Stimulated activated CD4-positive, alpha-beta T cell treated with anti-CD3 and anti-CD28 coated beads, Interleukin-4, amount 100 ng/mL, for 4 hours (primary cell): ENCODE results near the gene CD300E.
"Not testable (repeated sequence)": the region's sequence is repeated elsewhere in the genome, so short reads cannot be mapped to it uniquely, and the experiment has no call there.

Experiments
- DNase-seq, 2 experiments: peaks; one replicate each; pipeline ENCODE4 v3.0.0-alpha.2; 2020

The CD300E gene, protein sequence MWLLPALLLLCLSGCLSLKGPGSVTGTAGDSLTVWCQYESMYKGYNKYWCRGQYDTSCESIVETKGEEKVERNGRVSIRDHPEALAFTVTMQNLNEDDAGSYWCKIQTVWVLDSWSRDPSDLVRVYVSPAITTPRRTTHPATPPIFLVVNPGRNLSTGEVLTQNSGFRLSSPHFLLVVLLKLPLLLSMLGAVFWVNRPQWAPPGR

DNA sequence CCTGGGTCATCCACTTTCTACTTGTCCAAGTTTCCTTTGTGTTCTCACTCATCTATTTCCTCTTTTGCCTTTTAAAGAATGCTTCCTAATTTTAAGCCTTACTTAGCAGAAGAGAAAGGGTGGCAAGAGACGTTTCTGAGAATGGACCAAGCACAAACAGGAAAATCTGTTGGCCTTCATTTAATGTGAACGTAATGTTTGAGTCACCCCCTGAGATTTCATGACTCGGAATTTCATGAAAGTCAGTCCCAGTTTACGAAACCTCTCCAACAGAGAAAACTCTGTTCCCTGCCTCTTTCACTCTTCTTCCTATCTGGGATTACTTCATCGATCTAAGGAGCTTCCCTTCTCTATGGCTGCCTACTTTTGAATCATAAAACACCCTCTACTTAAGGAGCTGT lies at the start of gene CD300E:
Gene CD300E (minus strand): TSS at position 46 of the 401 bp plus-strand sequence. CDS start 117 bp downstream, outside the sequence.
- no peak for DNase-seq

DNA sequence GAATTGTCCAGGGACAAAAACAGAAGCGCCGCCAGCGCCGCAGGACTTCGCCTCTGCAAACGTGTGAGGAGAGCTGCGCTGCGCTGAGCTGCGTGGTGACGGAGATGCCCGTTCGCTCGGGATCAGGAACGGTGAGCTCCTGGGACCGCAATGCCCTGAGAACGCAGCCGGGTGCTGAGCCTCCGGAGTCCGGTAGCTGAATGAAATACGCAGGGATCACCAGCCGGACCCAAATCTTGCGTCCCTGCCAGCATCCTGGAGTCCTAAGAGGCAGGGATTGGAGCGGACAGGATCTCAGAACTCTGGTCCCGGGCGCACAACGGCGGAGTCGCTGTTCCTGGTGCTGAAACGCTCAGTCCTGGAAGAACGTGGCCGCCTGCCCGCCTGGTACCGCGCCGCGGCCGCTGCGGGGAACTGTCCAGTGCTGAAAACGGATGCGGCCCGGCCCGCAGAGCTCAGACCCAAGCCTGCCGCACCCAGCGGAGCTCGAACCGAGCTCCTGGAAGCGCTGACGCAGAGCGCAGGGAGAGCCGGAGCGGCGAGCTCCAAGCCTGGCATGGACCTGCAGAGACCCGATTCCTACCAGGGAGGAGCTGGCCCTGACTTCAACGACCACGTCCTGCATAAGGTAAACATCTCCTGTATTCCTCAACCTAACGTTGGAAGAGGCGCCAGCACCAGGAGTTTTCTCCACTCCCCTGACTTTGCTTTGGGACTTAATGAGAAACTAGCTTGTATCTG lies 47.7 kb upstream of the CD300E start:
- peak; percentile 53 to 70 for DNase-seq

DNA sequence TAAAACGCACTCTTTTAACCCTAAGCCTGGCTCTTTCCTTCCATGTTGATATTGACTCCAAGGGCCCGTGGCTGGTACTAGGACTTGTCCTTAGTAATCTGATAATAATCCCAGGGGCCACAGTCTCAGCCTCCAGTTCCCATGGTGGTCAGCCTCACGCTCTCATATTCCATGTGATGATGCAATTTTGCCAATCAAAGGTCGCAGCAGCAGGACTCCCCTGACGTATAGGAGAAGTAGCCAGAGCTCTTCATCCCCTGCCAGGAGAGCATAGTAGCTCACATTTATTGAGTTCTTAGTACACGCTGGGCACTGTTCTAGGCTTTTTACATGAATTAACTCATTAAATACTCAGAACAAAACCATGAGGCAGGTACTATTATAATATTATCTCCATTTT lies 46.8 kb upstream of the CD300E start:
- no peak for DNase-seq

DNA sequence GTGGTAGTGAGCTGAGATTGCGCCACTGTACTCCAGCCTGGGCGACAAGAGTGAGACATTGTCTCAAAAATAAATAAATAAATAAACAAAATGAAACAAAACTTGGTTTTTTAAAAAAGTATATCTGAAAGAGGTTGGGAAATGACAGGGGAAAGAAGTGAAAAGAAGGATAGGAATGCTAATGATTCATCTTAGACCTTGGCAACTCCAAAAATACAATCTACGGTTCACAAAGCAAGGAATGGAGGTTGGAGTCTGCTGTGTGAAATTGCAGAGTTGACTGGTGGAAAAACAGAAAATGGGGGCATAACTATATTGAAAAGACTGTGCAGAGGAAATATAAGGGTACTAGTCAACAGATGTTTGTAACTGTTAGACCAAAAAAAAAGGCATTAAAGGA lies 40.0 kb upstream of the CD300E start:
- no peak for DNase-seq

DNA sequence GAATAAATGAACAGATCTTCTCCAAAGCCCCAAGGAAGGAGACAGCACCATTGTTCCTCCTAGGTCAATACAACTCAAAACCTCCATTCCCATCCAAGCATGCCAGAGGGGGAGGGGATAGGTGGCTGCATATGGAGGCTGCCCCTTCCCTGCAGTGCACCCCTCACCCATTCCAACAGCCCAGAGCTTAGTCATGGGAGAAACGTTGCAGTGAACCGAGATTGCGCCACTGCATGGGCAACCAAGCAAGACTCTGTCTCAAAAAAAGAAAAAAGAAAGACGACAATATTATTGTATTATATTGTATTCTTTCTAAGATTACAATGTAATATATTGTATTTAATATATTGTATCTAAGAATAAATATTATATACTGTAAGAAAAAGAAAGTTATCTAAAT lies 36.4 kb upstream of the CD300E start:
- no peak for DNase-seq

DNA sequence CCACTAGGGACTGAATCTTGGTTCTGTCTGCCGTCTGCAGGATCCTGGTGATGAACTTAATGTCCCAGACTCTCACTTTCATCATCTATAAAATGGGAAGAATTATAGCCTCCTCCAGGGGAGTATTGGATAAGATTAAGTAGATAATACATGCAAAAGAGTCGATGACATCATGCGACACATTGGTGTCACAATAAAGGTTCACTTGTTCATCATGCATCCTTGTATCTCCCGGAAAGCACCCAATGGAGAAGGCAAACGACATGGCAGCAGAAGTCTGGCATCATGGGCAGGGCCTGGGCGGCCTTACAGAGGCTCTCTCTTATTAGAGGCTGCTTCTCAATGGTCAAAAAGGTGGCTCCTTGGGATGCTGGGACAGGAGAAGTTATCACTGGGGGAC lies 35.1 kb upstream of the CD300E start:
- DNase-seq: no peak

DNA sequence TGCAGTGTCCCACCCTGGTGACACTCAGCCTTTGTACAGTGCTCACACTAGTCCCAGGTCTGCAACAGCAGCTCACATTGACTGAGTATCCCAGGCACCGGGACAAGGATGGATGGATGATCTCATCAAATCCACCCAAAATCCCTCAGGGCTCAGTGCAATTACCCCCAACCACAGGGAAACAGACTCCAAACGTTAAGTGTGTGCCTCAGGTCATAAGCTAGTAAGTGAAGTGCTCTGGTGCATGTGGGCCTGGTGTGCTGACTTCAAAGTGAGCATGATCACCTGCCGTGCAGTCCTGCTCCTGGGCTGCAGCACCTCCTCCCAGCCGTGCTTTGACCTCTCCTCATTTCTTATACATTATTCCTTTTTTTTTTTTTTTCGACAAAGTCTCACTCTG lies 31.2 kb upstream of the CD300E start:
- DNase-seq: no peak

DNA sequence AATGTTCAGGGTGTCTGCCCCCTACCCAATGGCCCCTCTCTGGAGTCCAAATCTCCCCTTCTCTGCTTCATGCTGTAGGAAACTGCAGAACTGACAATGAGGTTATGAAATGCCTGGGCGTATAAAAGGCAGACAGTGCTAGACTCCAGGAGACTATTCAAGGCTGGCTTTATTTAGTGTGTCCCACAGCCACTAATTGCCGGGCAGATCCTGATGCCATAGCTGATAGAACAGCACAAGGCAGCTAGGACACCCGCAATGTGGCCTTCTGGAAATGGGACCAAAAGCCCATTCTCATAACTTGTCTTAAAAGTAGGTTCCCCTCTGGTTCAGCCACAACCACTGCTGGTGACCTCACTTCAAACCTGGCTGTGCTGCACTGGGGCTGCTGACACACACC lies 28.5 kb upstream of the CD300E start:
- no peak for DNase-seq

DNA sequence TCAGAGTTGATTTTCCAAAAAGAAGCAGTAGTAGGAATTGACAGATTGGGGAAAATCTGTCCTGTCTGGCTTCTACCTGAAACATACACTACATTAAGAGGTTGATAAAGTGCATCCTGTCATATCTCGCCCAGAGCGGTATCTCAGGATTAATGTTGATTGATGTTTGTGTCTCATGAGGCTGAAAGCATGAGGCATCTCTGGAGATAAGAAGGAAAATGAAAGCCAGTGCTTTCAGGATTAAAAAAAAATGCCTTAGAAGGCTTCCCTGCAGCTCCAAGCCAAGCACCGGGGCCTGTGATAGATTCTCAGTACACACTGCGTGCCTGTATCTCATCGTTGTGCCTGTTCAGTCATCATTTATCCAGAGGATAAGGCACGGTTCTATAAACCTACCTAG lies 26.4 kb upstream of the CD300E start:
- DNase-seq: no peak

DNA sequence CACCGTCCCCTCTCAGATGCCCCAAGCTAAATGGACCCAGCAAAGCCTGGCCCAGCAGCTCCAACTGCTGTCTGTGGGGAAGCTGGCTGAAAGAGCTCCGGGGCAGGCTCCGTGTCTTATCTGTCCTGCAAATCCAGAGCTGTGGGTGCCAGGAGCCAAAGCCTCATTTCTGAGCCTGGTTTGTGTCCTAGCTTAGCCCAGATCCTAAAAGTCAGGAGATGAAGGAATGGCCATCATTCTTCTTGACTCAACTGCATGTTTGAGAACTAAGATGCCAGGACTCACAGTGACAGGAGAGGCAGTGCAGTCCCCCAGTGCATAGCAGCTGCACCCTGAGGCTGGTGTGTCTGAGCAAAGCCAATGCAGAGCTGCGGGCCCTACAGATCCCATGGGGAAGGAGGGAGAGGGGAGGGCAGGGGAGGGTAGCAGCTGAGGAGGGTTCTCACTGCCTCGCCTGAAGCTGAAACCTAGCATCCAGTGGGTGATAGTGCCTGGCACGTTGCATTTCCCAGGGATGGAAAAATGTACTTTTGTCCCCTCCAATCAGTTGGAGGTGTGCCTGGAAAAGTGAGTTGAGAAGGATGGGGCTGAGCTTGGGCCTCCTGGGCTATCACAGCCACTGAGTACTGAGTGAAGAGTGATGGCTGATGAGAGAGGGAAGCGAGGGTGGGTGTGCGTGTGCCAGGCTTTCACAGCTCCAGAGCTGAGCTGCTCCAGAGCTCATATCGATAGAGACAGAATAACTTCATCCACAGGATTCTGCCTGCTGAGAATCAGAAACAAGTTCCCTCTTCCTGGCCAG lies 24.5 kb upstream of the CD300E start:
- no peak for DNase-seq

DNA sequence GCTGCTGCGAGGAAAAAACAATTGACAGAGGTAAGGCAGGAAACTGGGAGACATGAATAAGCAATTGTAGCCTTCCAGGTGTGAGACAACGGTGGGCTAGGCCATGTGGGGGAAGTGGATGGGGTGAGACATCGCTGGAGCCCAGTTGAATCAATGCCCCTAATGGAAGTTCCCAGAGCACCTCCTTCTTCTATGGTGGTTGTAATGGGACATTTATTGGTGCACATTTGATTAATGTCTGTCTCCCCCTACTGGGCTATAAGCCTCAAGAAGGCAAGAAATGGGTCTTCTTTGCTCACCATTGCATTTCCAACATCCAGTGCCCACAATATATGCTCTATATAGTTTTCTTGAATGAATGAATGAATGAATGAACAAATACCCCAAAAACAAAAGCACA lies 22.7 kb upstream of the CD300E start:
- DNase-seq: no peak

DNA sequence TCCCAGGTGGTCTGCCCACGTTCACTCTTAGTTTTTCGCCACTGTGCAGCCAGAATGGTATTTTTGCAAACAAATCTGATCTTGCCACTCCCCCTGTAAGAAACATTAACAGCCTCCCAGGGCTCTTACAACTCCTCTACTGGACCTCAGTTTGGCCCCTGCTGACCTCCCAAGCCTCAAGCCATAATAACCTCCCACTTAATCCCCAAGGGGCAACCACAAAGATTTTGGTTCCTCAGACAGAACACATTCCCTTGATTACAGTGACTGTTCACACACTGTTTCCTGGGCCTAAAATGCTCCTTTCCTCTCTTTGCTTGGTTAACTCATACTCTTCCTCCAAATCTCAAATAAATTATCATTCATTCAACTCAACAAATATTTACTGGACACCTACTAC lies 21.5 kb upstream of the CD300E start:
- DNase-seq: no peak

DNA sequence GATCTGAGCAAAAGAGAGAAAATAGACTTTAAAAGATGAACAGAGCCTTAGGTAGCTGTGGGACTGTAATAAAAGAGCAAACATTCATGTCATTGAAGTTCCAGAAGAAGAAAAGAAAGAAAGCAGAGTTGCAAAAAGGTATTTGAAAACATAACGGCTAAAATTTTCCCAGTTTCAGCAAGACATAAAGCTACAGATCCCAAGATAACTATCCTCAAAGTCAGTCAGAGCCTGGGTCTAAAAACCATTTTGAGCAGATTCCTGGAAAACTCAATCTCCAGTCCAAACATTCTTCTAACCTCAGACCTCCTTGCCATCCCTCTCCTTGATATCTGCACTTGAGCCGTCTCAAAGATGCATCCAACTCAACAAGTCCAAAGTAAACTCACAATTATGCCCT lies 20.9 kb upstream of the CD300E start:
- no peak for DNase-seq

DNA sequence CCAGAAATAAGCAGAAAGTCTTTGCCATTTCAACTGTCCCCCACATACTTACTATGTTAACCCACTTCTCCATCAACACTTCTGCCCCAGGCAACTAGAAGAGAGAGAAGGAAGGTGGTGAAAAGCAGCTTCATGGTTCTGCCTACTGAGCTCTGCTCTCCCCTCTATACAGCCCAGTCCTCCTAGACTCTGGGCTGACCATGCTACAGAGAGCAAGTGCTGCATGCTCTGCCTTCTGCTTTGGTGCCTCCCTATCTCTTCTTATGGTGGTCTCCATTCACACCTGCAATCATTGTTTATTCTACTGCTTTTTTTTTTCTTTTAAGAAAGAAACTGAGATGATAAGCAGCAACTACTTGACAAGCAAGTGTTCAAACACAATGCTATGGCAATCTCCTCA lies 20.3 kb upstream of the CD300E start:
- DNase-seq: no peak

DNA sequence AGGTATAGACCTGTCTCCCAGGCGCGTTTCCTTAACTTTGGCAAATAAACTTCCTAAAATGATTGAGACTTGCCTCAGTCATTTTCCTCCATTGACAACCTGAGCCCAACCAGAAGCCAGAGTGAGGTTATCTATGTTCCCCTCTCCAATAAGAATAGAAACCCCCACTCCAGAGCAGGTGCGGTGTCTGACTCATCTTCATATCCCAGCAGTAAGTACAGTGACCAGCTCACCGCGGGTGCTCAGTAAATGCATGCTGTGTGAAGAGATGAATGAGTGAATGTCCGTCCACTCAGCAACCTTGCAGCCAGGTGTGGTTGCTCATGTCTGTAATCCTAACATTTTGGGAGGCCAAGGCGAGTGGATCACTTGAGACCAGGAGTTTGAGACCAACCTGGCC lies 19.5 kb upstream of the CD300E start:
- no peak for DNase-seq

DNA sequence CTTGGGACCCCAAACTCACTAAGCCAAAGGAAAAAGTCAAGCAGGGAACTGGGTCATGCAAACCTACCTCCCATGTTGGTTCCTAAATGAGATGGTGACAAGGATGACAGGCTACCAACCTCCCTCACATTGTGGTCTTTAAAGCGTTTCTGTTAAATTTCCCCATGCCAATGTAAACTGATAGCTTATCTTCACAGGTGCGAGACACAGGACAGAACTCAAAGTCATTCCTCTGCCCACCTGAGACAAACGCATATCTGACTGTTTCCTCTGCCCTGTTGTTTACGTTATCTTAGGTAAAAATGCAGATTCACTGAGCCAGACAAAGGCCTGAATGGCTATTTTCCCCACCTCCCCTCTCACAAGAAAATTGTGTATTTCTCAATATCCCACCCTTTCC lies 19.0 kb upstream of the CD300E start:
- no peak for DNase-seq

DNA sequence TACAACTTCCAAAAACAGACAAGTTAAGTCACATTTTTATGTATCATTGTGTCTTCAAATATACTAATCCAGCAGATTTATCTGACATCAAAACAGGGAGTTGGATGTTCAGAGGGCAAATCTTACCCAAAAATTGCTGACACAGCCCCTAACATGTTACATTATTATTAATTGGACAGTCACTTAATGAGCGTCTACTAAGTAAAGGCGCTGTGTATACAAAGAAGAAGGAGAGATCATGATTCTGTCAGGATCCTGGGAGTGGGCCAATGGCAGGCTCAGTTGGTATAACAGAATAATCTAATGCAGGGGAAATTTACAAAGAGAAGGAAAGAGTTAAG lies 18.4 kb upstream of the CD300E start:
- no peak for DNase-seq

DNA sequence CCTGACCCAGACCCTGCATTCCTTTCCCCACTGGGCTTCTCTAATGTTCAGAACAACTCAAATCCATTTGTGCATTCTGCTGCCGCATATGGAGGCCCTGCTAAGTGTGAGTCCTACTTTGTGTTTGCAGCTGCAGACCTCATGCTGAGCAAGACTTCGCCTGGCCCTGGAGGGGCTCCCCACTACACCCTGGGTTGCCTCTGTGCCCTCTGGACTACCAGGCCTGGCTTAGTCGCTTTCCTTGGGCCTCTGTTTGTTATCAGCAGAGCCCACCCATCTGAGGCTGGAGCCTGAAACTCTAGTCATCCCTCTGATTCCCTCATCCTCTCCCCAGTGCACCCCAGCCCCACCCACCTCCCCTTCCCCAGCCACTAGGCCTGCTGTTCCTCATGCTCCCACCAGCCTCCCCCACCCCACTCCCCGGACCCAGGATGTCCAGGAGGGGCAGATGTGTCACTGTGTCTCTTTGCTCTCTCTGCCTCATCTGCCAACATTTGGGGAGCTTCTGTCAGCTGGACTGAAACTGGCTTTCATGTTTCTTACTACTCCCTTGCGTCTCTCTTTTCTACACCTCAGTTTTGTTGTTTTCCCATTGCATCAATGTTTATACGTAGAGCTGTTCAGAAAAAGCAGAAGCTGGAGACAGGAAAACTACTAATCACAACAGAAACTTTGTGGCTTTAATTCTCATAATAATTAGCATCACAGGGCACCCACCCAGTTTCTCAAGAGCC lies 17.9 kb upstream of the CD300E start:
- no peak for DNase-seq

DNA sequence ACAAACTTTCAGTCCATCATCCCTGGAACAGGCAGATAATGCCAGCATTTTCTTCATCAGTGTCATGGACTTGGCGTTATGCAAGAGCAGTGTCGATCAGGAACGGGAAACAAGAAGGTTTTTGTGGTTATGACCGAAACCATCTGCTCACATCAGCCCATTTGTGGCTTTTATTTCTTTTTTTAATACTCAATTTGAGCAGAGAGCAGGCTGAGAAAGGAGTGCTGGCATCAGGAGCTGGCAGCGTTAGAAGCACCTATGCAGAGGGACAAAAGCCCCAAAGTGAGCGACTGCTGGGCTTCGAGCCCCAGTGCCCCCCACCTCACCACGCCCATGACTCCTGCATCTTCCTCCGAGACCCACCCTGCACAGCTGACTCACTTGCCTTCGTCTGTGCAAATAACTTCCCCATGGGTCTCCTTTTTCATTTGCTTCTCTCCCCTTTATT lies 16.2 kb upstream of the CD300E start:
- DNase-seq: no peak

DNA sequence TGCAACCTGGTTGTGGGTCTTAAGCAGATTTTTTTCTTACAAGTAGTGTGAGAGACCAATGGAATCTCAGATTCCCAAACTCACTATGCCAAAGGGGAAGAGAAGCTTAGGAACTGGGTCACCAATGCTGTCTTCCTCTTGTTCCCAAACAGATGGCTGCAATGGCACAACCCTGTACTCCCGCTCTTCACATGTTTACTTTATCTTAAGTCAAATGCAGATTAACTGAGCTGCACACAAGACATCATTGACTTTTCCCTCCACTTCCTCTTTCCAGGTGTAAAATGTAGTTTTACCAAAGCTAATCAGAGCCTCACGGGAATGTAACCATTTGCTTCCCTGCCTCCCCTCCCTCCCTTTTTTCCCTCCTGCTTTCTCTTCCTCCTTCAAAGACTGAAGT lies 14.4 kb upstream of the CD300E start:
- DNase-seq: no peak

DNA sequence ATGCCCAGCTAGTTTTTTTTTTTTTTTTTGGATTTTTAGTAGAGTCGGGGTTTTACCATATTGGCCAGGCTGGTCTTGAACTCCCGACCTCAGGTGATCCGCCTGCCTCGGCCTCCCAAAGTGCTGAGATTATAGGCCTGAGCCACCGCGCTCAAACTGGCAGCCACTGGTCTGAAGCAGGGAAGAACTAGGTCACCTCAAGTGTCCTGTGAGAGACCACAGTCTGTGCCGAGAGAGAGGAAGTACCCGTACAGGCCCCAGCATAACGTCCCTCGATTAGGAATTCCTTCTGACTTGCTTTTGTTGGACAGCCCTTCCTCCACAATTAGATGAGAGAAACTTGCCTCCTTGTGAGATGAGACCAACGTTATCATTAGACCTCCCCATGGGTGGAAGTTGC lies 13.7 kb upstream of the CD300E start:
- DNase-seq: no peak

DNA sequence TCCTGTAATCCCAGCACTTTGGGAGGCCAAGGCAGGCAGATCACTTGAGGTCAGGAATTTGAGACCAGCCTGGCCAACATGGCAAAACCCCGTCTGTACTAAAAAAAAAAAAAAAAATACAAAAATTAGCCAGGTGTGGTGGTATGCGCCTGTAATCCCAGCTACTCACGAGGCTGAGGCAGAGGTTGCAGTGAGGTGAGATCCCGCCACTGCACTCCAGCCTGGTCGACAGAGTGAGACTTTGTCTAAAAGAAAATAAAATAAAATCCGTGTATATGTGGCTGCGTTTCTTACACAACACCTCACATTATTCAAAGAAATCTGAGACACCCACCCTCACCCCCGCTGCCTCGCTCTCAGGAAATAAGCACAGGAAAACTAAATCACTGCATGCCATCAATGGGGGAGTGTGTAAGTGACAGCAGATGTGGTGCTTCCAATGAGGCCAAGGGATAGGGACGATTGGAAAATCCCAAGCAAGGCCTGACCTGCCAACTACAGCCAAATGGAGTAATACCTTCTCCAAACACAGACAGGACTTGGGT lies 13.1 kb upstream of the CD300E start:
- DNase-seq: not testable (repeated sequence)

DNA sequence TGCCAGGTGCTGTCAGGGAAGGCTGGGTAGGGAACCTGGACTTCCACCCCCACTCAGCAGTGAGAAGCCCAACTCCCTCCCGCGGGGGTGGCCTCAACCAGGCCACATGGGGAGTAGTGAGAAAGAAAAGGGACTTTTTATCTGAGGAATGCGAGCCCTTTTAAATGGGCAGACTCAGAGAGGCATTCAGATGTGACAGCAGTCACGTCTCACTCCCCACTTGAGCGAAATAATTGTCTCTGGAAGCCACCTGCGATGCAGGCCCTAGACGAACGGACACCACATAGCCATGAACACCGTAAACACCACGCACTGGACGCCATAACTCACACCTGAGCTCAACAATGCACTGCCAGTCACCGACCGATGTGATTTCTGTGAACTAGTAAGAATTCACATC lies 11.9 kb upstream of the CD300E start:
- DNase-seq: no peak
